ENCODE measurements around the gene BNIP2.

BNIP2 gene

DNA sequence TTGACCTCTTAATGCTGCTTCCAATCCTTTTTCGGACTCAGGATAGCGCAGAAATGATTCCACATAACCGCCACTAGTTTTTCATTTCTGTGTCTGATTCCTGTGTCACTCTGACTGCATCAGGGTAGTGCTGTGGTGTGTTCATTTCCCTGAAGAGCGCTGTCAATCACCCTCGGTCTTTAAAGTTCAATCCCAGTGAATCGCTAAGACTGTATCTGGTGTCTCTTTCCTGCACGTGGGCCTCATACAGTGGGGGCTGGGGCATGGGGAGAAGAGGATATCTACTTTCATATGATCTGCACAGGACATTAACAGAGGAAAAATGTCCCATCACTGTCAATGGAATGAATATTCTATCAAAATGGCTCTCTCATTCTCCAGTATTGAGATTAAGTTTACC, 32.9 kb upstream of the BNIP2 start:
- Histone ChIP-seq H3K9ac (ENCODE audit: low read depth, low read length, poor library complexity, severe bottlenecking) (no peak overlapping the region), H3K79me2 (ENCODE audit: insufficient read depth, low read length) (no peaks in the 10 kb centered on the region), H3K9me3 (ENCODE audit: insufficient read depth, low read depth, low read length) (no peaks in the 10 kb centered on the region), H3K27me3 (ENCODE audit: insufficient read depth, low read length, poor library complexity, severe bottlenecking) (no peaks in the 10 kb centered on the region), H3K4me1 (ENCODE audit: insufficient read depth, low read length, poor library complexity, severe bottlenecking) (no peaks in the 10 kb centered on the region), H2AFZ (ENCODE audit: low read length) (no peak overlapping the region), H3K36me3 (ENCODE audit: insufficient read depth, low read length) (no peaks in the 10 kb centered on the region), H3K4me2 (ENCODE audit: low read depth, low read length, poor library complexity, severe bottlenecking) (no peak overlapping the region), H4K20me1 (ENCODE audit: insufficient read depth, low read length, poor library complexity, severe bottlenecking) (no peaks in the 10 kb centered on the region), H3K9me2 (replicated peaks; ENCODE audit: low read depth, low read length) (no peaks in the 10 kb centered on the region), H3K4me3 (ENCODE audit: low read length, poor library complexity, severe bottlenecking) (no peak overlapping the region), H3F3A (ENCODE audit: low read depth) (no peaks in the 10 kb centered on the region)
- TF ChIP-seq, protein P1, sequence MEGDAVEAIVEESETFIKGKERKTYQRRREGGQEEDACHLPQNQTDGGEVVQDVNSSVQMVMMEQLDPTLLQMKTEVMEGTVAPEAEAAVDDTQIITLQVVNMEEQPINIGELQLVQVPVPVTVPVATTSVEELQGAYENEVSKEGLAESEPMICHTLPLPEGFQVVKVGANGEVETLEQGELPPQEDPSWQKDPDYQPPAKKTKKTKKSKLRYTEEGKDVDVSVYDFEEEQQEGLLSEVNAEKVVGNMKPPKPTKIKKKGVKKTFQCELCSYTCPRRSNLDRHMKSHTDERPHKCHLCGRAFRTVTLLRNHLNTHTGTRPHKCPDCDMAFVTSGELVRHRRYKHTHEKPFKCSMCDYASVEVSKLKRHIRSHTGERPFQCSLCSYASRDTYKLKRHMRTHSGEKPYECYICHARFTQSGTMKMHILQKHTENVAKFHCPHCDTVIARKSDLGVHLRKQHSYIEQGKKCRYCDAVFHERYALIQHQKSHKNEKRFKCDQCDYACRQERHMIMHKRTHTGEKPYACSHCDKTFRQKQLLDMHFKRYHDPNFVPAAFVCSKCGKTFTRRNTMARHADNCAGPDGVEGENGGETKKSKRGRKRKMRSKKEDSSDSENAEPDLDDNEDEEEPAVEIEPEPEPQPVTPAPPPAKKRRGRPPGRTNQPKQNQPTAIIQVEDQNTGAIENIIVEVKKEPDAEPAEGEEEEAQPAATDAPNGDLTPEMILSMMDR (conservative IDR thresholded peaks at IDR 0.05; ENCODE audit: low read length), result no peak
- no peak for TF ChIP-seq EZH2phosphoT487 (IDR thresholded peaks at IDR 0.05; ENCODE audit: borderline replicate concordance)

DNA sequence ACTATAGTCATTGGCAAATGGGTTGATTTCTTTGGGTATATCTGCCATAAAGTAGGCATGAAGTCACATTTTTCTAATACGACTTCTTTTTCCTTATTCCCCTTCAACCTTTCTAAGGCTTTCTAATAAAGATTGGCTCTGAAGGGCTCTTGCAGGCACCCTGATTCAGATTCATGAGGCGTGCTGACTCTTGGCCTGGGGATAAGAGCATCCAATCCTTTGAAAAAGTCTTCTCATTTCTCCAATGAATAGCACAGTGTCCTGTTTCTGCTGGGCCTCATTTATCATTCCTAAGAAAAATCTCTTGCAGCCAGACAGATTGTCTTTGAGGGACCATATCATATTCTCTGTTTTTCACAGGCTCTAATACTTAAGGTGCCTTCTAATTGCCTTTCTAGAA, 32.3 kb upstream of the BNIP2 start:
- no peak overlapping the region for H3K9ac ChIP-seq (ENCODE audit: low read depth, low read length, poor library complexity, severe bottlenecking)
- H3K4me1 ChIP-seq (ENCODE audit: insufficient read depth, low read length, poor library complexity, severe bottlenecking), result no peaks in the 10 kb centered on the region
- no peaks in the 10 kb centered on the region for H3K27me3 ChIP-seq (ENCODE audit: insufficient read depth, low read length, poor library complexity, severe bottlenecking)
- no peaks in the 10 kb centered on the region for H3K79me2 ChIP-seq (ENCODE audit: insufficient read depth, low read length)
- no peaks in the 10 kb centered on the region for H3K9me2 ChIP-seq (replicated peaks; ENCODE audit: low read depth, low read length)
- TF ChIP-seq, protein P1 (conservative IDR thresholded peaks at IDR 0.05; ENCODE audit: low read length), result no peak
- TF ChIP-seq EZH2phosphoT487 (IDR thresholded peaks at IDR 0.05; ENCODE audit: borderline replicate concordance), result no peak
- H3K9me3 ChIP-seq (ENCODE audit: insufficient read depth, low read depth, low read length), result no peaks in the 10 kb centered on the region
- no peak overlapping the region for H3K4me2 ChIP-seq (ENCODE audit: low read depth, low read length, poor library complexity, severe bottlenecking)
- H3K4me3 ChIP-seq (ENCODE audit: low read length, poor library complexity, severe bottlenecking), result no peak overlapping the region
- H3K36me3 ChIP-seq (ENCODE audit: insufficient read depth, low read length), result no peaks in the 10 kb centered on the region
- no peak overlapping the region for H2AFZ ChIP-seq (ENCODE audit: low read length)
- no peaks in the 10 kb centered on the region for H3F3A ChIP-seq (ENCODE audit: low read depth)
- H4K20me1 ChIP-seq (ENCODE audit: insufficient read depth, low read length, poor library complexity, severe bottlenecking), result no peaks in the 10 kb centered on the region

DNA sequence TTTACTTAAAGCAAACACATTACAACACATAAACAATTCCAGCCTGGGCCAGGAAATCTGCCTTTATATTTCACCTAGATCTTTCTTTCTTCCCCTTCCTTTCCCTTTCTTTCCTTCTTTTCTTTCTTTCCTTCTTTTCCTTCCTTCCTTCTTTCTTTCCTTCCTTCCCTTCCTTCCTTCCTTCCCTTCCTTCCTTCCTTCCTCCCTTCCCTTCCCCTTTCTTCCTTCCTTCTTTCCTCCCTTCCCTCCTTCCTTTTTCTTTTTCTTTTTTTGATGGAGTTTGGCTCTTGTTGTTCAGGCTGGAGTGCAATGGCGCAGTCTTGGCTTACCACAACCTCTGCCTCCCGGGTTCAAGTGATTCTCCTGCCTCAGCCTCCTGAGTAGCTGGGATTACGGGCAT, 24.1 kb upstream of the BNIP2 start:
- no peaks in the 10 kb centered on the region for H3K36me3 ChIP-seq (ENCODE audit: insufficient read depth, low read length)
- H3K79me2 ChIP-seq (ENCODE audit: insufficient read depth, low read length), result no peaks in the 10 kb centered on the region
- H3K27me3 ChIP-seq (ENCODE audit: insufficient read depth, low read length, poor library complexity, severe bottlenecking), result no peaks in the 10 kb centered on the region
- H3K4me2 ChIP-seq (ENCODE audit: low read depth, low read length, poor library complexity, severe bottlenecking), result no peak overlapping the region
- H3K9me3 ChIP-seq (ENCODE audit: insufficient read depth, low read depth, low read length), result no peaks in the 10 kb centered on the region
- no peaks in the 10 kb centered on the region for H3K4me1 ChIP-seq (ENCODE audit: insufficient read depth, low read length, poor library complexity, severe bottlenecking)
- H2AFZ ChIP-seq (ENCODE audit: low read length), result no peak overlapping the region
- H3F3A ChIP-seq (ENCODE audit: low read depth), result no peaks in the 10 kb centered on the region
- no peak overlapping the region for H3K9ac ChIP-seq (ENCODE audit: low read depth, low read length, poor library complexity, severe bottlenecking)
- TF ChIP-seq, protein P1 (conservative IDR thresholded peaks at IDR 0.05; ENCODE audit: low read length), result no peak
- no peak for TF ChIP-seq EZH2phosphoT487 (IDR thresholded peaks at IDR 0.05; ENCODE audit: borderline replicate concordance)
- H4K20me1 ChIP-seq (ENCODE audit: insufficient read depth, low read length, poor library complexity, severe bottlenecking), result no peaks in the 10 kb centered on the region
- no peaks in the 10 kb centered on the region for H3K9me2 ChIP-seq (replicated peaks; ENCODE audit: low read depth, low read length)
- H3K4me3 ChIP-seq (ENCODE audit: low read length, poor library complexity, severe bottlenecking), result no peak overlapping the region
